HEK293T (cell line): ENCODE data around the gene RAPGEF4.

Experiments used
- CTCF ChIA-PET: fragments of 350-600 bp; formaldehyde crosslinking; extraction: SDS; loops from one replicate; lab custom pipeline; 2021; ENCODE audit warnings: antibody characterized with exemption, inconsistent platforms; lab: Yijun Ruan, JAX
- POLR2A ChIA-PET: fragments of 350-600 bp; formaldehyde crosslinking; extraction: SDS; loops from one replicate; lab custom pipeline; 2020; ENCODE audit warnings: antibody characterized with exemption, inconsistent platforms; lab: Yijun Ruan, JAX
- DNase-seq: peaks from one replicate; pipeline ENCODE4 v3.0.0; 2012; ENCODE audit warnings: mixed read lengths; ENCODE audit errors: extremely low spot score
- ARNT ChIP-seq: fragments of 450-650 bp; IDR thresholded peaks from 2 replicates; pipeline ENCODE4 v1.6.1; 2017; ENCODE audit warnings: mild to moderate bottlenecking
- BHLHE40 ChIP-seq: fragments of 450-650 bp; IDR thresholded peaks from 2 replicates; pipeline ENCODE4 v1.6.1; 2016; ENCODE audit warnings: mild to moderate bottlenecking, moderate library complexity, borderline replicate concordance
- CTBP1 ChIP-seq: fragments of 450-650 bp; IDR thresholded peaks from 2 replicates; pipeline ENCODE4 v1.6.1; 2016; ENCODE audit warnings: borderline replicate concordance
- ELF4 ChIP-seq: fragments of 450-650 bp; IDR thresholded peaks from 2 replicates; pipeline ENCODE4 v1.6.1; 2017; ENCODE audit warnings: antibody characterized with exemption
- FOXA1 ChIP-seq: fragments of 450-650 bp; IDR thresholded peaks from 2 replicates; pipeline ENCODE4 v1.6.1; 2016; ENCODE audit warnings: mild to moderate bottlenecking
- FOXK2 ChIP-seq: fragments of 450-650 bp; IDR thresholded peaks from 2 replicates; pipeline ENCODE4 v1.6.1; 2016; ENCODE audit warnings: mild to moderate bottlenecking
- FOXM1 ChIP-seq: fragments of 450-650 bp; IDR thresholded peaks from 2 replicates; pipeline ENCODE4 v1.6.1; 2017; ENCODE audit warnings: mild to moderate bottlenecking, borderline replicate concordance
- HDGF ChIP-seq: fragments of 450-650 bp; IDR thresholded peaks from 2 replicates; pipeline ENCODE4 v1.6.1; 2017; ENCODE audit warnings: antibody characterized with exemption, borderline replicate concordance
- L3MBTL2 ChIP-seq: fragments of 450-650 bp; conservative IDR thresholded peaks from 2 replicates; pipeline ENCODE4 v1.6.1; 2016; ENCODE audit warnings: mild to moderate bottlenecking
- LEF1 ChIP-seq: fragments of 450-650 bp; IDR thresholded peaks from 2 replicates; pipeline ENCODE4 v1.6.1; 2017; ENCODE audit warnings: mild to moderate bottlenecking, borderline replicate concordance
- NFRKB ChIP-seq: fragments of 450-650 bp; IDR thresholded peaks from 2 replicates; pipeline ENCODE4 v1.6.1; 2016; ENCODE audit warnings: mild to moderate bottlenecking, moderate library complexity
- SP1 ChIP-seq: fragments of 450-650 bp; IDR thresholded peaks from 2 replicates; pipeline ENCODE4 v1.6.1; 2017
- SUZ12 ChIP-seq: fragments of 450-650 bp; IDR thresholded peaks from 2 replicates; pipeline ENCODE4 v1.6.1; 2016; ENCODE audit warnings: mild to moderate bottlenecking
- TARDBP ChIP-seq: fragments of 450-650 bp; IDR thresholded peaks from 2 replicates; pipeline ENCODE4 v1.6.1; 2016
- ZNF384 ChIP-seq: fragments of 450-650 bp; IDR thresholded peaks from 2 replicates; pipeline ENCODE4 v1.6.1; 2016
- TF ChIP-seq, protein P1 (sequence below): fragments of 450-650 bp; IDR thresholded peaks from 2 replicates; pipeline ENCODE4 v1.6.1; 2016

Gene RAPGEF4

DNA sequence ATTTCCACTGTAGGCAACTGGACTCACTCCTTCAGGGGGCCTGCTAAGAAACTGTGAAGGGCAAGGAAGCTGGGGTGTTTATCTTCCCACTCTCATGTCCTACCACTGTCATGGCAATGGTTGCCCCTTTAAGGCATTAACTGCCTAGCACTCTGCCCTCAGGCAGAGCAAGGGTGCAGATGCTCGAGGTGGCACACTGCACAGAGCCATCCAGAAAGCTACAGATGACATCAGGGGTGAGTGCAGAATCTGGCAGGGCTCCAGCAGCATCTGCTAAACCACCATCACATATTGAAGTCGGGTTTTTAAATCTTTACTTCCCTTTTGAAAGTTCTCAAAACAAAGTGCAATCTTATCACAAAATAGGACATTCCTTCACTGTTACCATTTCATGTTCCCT, 75.4 kb downstream of the RAPGEF4 start:
- TF ChIP-seq FOXM1: no peak
- no peak for TF ChIP-seq ARNT
- no peak for TF ChIP-seq NFRKB
- TF ChIP-seq LEF1: no peak
- no peak for TF ChIP-seq L3MBTL2
- TF ChIP-seq FOXK2: no peak
- TF ChIP-seq ELF4: no peak
- TF ChIP-seq CTBP1: no peak
- TF ChIP-seq ZNF384: no peak
- no peak for TF ChIP-seq SUZ12
- ChIA-PET POLR2A (no interaction called here), CTCF (no interaction called here)
- no peak for DNase-seq

DNA sequence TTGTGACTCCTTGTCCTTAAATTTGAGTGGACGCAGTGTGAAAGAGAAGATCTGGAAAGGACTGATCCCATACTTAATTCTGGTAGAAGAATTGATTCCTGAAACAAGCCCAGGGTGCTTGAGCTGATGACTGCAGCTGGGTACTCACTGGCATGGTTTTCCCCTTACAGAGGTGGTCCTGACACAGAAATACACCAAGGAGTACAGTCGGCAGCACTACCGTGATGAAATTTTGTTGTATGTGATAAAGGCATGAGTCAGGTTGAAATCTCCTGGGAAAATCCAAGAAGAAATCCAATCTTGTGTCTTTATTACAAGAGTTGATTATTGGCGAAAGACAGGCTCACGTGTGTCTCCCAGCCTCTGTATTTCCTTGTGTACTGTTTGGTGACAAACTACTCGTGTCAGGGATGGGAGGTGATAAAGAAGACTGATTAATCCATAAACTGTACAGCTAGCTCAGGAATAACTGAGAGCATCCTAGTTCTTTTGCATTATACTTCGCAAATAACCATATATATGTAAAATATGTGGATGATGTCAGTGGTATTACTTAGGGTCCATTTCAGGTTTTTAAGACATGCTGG, 76.6 kb downstream of the RAPGEF4 start:
- no peak for DNase-seq
- ChIA-PET CTCF (no interaction called here), POLR2A (no interaction called here)
- TF ChIP-seq FOXM1: no peak
- no peak for TF ChIP-seq FOXK2
- TF ChIP-seq, protein P1, sequence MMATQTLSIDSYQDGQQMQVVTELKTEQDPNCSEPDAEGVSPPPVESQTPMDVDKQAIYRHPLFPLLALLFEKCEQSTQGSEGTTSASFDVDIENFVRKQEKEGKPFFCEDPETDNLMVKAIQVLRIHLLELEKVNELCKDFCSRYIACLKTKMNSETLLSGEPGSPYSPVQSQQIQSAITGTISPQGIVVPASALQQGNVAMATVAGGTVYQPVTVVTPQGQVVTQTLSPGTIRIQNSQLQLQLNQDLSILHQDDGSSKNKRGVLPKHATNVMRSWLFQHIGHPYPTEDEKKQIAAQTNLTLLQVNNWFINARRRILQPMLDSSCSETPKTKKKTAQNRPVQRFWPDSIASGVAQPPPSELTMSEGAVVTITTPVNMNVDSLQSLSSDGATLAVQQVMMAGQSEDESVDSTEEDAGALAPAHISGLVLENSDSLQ: no peak

DNA sequence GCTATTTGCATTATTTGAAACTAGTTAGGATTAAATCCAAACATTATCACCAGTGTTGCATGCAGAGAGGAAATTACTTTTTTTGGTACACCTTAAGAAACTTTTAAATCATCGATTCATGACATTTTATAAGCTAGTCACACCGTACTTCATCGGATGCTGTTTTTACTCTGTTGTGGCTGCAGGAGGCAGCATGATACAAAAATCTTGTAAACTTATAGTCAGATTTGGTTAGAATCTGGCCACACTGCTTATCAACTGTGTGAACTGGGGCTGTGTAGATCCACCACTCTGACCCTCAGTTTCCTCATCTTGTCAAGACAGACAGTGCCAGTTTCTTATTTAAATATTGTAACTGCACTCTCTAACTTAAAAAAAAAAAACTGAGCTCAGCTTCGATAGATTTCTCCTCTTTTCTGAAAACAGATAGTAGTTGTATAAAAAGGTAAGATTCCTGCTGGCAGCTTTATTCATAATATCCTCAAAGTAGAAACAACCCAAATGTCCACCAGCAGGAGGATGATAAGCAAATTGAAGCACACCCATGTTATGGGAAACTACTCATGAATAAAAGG, 77.8 kb downstream of the RAPGEF4 start:
- CTCF ChIA-PET: interaction anchor here (0.6 to 2.0 kb wide), 5 partner anchors 11 to 509 kb away, joined by 3 to 15 read pairs (median 5); no protein-coding TSS in a partner anchor
- no peak for DNase-seq
- POLR2A ChIA-PET: no interaction called here
- no peak for TF ChIP-seq HDGF
- TF ChIP-seq, protein P1: no peak
- TF ChIP-seq FOXM1: no peak
- no peak for TF ChIP-seq LEF1
- TF ChIP-seq ELF4: no peak
- TF ChIP-seq SUZ12: no peak
- no peak for TF ChIP-seq ZNF384
- TF ChIP-seq SP1: no peak
- TF ChIP-seq TARDBP: no peak
- no peak for TF ChIP-seq ARNT

DNA sequence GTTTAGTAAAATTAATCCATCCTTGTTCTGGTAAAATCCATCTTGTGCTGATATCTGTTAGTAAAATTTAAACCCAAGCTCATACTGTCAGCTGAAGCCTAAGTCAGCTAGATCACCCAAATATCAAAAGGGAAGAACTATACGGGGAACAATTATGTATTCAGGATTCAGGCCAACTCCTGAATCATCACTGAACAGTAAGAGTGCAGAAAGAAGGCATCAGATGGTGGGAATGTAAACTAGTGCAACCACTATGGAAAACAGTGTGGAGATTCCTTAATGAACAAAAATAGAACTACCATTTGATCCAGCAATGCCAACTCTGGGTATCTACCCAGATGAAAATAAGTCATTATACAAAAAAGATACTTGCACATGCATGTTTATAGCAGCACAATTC, 81.8 kb downstream of the RAPGEF4 start:
- no peak for TF ChIP-seq FOXA1
- no peak for TF ChIP-seq ZNF384
- no peak for TF ChIP-seq SUZ12
- no peak for TF ChIP-seq TARDBP
- TF ChIP-seq L3MBTL2: no peak
- TF ChIP-seq FOXM1: no peak
- TF ChIP-seq ARNT: no peak
- TF ChIP-seq LEF1: no peak
- no peak for TF ChIP-seq NFRKB
- TF ChIP-seq ELF4: no peak
- TF ChIP-seq CTBP1: no peak
- TF ChIP-seq HDGF: no peak
- TF ChIP-seq, protein P1: no peak
- TF ChIP-seq SP1: no peak
- TF ChIP-seq BHLHE40: no peak
- no peak for TF ChIP-seq FOXK2
- CTCF ChIA-PET: no interaction called here
- POLR2A ChIA-PET: no interaction called here
- no peak for DNase-seq

DNA sequence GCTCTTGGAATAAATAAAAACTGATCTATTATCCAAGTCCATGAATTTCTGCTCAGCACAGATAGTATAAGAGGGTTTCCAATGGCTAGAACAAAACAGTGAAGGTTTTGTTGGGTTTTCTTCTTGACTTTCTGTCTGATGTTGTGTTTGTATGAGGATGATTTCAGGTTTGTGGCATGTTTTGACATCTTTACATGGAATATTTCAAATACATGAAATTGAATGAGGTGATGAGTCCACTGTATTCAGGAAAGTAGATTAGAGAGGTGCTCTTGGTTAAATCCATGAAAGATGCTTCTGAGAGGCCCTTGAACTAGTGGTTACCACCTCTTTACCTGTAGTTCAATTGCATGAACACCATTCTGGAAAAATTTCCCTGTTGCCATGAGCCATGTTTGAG, 84.3 kb downstream of the RAPGEF4 start:
- no peak for DNase-seq
- TF ChIP-seq, protein P1: no peak
- no peak for TF ChIP-seq BHLHE40
- TF ChIP-seq FOXA1: no peak
- TF ChIP-seq ZNF384: no peak
- TF ChIP-seq HDGF: no peak
- no peak for TF ChIP-seq SP1
- no peak for TF ChIP-seq SUZ12
- TF ChIP-seq ARNT: no peak
- TF ChIP-seq L3MBTL2: no peak
- no peak for TF ChIP-seq FOXM1
- no peak for TF ChIP-seq LEF1
- TF ChIP-seq NFRKB: no peak
- POLR2A ChIA-PET: no interaction called here
- CTCF ChIA-PET: no interaction called here
